Nephron (organoid): ENCODE results near the gene PI4K2A.
A peak's percentile ranks its signal among the peaks of the same experiment; 100 is the strongest.
"Not testable (repeated sequence)": the region's sequence is repeated elsewhere in the genome, so short reads cannot be mapped to it uniquely, and the experiment has no call there.

ENCODE experiments used
- H3K27ac Mint-ChIP-seq, 3 experiments: 2 replicates each; pipeline ENCODE4 v1.8.0; 2020; ENCODE audit warnings: mixed read lengths in 3 of 3, mild to moderate bottlenecking in 2 of 3, moderate library complexity in 1 of 3
- H3K27me3 Mint-ChIP-seq: 2 replicates; pipeline ENCODE4 v1.8.0; 2021; ENCODE audit warnings: low read depth, mild to moderate bottlenecking, moderate library complexity, mixed read lengths
- H3K36me3 Mint-ChIP-seq: 2 replicates; pipeline ENCODE4 v1.8.0; 2020; ENCODE audit warnings: low read depth, mixed read lengths
- H3K4me1 Mint-ChIP-seq: 2 replicates; pipeline ENCODE4 v1.8.0; 2020; ENCODE audit warnings: mixed read lengths
- H3K4me3 Mint-ChIP-seq, 3 experiments: 2 replicates each; pipeline ENCODE4 v1.8.0; 2020; ENCODE audit warnings: mild to moderate bottlenecking in 3 of 3, mixed read lengths in 3 of 3, moderate library complexity in 2 of 3
- H3K9me3 Mint-ChIP-seq: 2 replicates; pipeline ENCODE4 v1.8.0; 2020; ENCODE audit warnings: mixed read lengths
- TF ChIP-seq, protein P1 (sequence below), 3 experiments: fragments of 200-600 bp; sonication (generic); IDR thresholded peaks; one replicate each; pipeline ENCODE4 v1.5.0; 2021; ENCODE audit warnings: antibody characterized with exemption in 3 of 3; ENCODE audit not compliant: unreplicated experiment in 3 of 3

PI4K2A gene

DNA sequence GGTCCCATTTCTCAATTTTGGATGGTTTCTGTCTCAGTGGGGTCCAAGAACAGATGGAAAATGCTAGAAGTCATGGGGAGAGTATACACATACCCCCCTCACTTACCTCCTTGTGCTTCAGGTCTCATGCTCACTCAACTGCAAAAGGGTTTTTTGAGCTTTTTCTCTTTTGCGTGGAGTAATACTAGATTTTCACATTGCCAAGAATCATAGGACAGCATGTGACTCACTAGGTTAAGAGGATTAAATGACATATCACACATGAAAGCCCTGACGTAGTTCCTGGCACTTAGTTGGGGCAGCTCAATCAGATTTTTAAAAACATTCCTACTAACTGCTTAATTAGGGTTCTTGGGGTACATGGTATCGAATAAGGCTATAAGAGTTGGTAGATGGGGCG lies 4.5 kb downstream of the PI4K2A start:
- Mint-ChIP-seq H3K9me3 (no peaks in the 10 kb centered on the region), H3K4me3 (no peak overlapping the region), H3K27ac (no peak overlapping the region), H3K27me3 (peaks cover 5% of the 10 kb centered on the region), H3K36me3 (peaks cover 33% of the 10 kb centered on the region), H3K4me1 (peaks cover 30% of the 10 kb centered on the region)
- TF ChIP-seq, protein P1, sequence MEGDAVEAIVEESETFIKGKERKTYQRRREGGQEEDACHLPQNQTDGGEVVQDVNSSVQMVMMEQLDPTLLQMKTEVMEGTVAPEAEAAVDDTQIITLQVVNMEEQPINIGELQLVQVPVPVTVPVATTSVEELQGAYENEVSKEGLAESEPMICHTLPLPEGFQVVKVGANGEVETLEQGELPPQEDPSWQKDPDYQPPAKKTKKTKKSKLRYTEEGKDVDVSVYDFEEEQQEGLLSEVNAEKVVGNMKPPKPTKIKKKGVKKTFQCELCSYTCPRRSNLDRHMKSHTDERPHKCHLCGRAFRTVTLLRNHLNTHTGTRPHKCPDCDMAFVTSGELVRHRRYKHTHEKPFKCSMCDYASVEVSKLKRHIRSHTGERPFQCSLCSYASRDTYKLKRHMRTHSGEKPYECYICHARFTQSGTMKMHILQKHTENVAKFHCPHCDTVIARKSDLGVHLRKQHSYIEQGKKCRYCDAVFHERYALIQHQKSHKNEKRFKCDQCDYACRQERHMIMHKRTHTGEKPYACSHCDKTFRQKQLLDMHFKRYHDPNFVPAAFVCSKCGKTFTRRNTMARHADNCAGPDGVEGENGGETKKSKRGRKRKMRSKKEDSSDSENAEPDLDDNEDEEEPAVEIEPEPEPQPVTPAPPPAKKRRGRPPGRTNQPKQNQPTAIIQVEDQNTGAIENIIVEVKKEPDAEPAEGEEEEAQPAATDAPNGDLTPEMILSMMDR (IDR thresholded peaks at IDR 0.05; ENCODE audit: unreplicated experiment in 3 of 3), result no peak

DNA sequence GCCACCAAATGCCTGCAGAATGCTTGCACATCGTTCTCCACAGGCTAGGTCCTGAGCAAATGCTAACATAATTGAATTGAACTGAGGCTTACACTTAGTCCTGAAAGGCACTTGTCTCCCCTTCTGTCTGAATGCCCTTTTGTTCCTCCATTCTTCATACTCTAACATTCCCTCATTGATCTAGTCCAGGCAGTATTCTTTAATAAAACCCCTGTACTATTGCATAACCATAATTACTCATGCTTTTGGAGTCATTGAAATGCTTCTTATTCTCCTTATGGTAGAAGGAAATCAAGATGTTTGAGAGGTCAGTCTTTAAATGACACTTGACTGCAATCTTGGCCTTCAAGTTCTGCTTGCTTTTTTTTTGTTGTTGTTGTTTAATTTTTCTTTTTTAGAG lies 7.1 kb downstream of the PI4K2A start:
- Mint-ChIP-seq H3K27me3 (no peaks in the 10 kb centered on the region), H3K4me1 (peaks cover 21% of the 10 kb centered on the region), H3K9me3 (no peaks in the 10 kb centered on the region), H3K27ac (no peak overlapping the region), H3K4me3 (no peak overlapping the region), H3K36me3 (peaks cover 40% of the 10 kb centered on the region)
- TF ChIP-seq, protein P1 (IDR thresholded peaks at IDR 0.05; ENCODE audit: unreplicated experiment in 3 of 3), result no peak

DNA sequence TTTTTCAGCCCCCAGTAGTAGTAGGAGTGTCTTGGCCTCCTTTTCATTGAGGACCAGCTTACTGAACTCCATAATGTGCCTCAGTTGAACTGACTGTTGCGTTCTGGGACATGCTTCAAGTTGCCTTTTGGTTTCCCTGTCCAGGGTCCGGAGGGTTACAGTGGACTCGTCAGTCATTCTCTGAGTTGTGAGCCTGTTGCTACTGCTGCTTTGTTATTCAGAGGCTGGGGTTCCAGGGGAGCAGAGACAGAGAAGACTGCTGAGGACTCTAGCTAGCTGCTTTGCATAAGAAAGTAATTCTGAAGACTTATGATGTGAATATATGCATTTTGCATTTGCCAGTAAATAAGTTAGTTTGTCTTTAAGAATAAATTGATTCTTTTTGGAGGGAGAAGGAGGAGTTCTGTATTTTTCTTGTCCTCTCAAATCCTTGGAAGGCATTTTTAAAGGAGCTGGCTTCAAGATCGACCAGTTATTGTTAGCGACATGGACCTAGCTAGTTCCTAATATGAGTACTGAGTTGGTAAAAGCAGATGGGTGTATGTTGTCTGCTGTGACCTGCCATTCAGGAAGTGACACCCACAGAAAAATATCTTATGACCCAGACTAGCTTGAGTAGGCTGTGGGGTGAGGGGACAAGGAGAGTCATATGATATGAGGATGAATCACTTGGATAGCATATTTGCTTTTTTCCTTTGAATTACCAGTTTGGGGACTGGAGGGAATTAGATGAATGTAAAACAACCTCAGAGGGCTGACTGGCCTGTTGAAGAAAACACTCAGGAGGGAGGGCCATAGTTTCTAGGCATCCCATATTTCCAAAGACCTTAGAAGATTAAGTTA lies 8.3 kb downstream of the PI4K2A start:
- Mint-ChIP-seq H3K27ac (peak overlapping the region; percentile 17 to 58 (median 30)), H3K4me1 (peaks cover 10% of the 10 kb centered on the region), H3K4me3 (no peak overlapping the region)

DNA sequence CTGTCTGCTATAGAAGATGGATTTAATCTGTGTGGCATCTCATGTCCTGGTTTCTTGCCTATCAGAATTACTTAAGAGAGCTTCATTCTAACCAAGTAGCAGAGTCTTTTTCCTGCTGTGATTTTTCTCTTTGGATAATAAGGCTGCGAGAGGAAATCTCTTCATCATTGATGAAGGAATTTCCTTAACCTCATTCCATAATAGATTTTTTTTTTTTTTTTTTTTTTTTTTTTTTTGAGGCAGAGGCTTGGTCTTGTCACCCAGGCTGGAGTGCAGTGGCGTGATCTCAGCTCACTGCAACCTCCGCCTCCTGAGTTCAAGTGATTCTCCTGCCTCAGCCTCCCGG lies 8.9 kb downstream of the PI4K2A start:
- H3K9me3 Mint-ChIP-seq, H3K4me3 Mint-ChIP-seq, H3K27me3 Mint-ChIP-seq: not testable (repeated sequence)
- Mint-ChIP-seq H3K27ac (peak overlapping the region; percentile 17 to 58 (median 30)), H3K36me3 (peaks cover 47% of the 10 kb centered on the region), H3K4me1 (peaks cover 10% of the 10 kb centered on the region)

More for the DNA sequence above, 8.3 kb downstream of the PI4K2A start:
- Mint-ChIP-seq H3K27me3 (no peaks in the 10 kb centered on the region), H3K36me3 (peaks cover 45% of the 10 kb centered on the region), H3K9me3 (no peaks in the 10 kb centered on the region)
- TF ChIP-seq, protein P1 (IDR thresholded peaks at IDR 0.05; ENCODE audit: unreplicated experiment in 3 of 3), result no peak

DNA sequence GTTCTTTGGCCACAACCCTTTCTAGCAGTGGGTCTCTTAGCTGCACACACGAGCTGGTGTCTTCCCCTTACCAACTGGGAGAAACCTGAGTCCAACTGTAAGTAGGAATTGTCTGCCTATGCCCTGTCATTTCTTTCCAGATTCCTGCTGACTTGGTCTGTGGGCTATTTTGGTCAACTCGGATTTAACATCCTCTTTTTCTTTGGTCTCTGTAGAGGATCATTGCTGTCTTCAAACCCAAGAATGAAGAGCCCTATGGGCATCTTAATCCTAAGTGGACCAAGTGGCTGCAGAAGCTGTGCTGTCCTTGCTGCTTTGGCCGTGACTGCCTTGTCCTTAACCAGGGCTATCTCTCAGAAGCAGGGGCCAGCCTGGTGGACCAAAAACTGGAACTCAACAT lies 10.3 kb downstream of the PI4K2A start:
- Mint-ChIP-seq H3K4me3 (no peak overlapping the region), H3K27me3 (no peaks in the 10 kb centered on the region), H3K27ac (no peak overlapping the region), H3K9me3 (no peaks in the 10 kb centered on the region), H3K36me3 (peaks cover 46% of the 10 kb centered on the region), H3K4me1 (peaks cover 10% of the 10 kb centered on the region)
- TF ChIP-seq, protein P1 (IDR thresholded peaks at IDR 0.05; ENCODE audit: unreplicated experiment in 3 of 3), result no peak

DNA sequence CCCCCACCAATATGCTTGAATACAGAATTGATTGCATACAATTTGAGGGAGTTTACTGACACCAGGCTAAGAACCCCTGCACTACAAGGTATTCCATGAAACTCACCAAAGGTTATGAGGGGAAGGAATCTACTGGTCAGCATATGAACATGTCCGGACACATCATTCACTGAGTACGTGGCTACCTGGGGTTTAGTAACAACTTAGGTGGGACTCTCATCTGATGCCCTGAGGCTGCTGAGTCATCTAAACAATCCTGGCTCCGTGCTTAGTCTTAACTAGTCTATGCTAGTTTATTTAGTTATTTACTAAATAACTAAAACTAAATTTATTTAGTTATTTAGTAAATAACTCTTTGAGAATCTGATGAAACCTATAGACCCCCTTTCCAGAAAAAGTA lies 11.3 kb downstream of the PI4K2A start:
- TF ChIP-seq, protein P1 (IDR thresholded peaks at IDR 0.05; ENCODE audit: unreplicated experiment in 3 of 3), result no peak
- peaks cover 10% of the 10 kb centered on the region for H3K4me1 Mint-ChIP-seq
- H3K4me3 Mint-ChIP-seq, result no peak overlapping the region

More for the DNA sequence above, 11.3 kb downstream of the PI4K2A start:
- H3K27me3 Mint-ChIP-seq, result no peaks in the 10 kb centered on the region
- H3K36me3 Mint-ChIP-seq, result peaks cover 53% of the 10 kb centered on the region
- no peaks in the 10 kb centered on the region for H3K9me3 Mint-ChIP-seq
- H3K27ac Mint-ChIP-seq, result no peak overlapping the region
